OCI-M2 (cell line): Measurements from ENCODE around the gene RIPOR3.

Experiments
- DNase-seq: peaks from one replicate; lab custom pipeline; 2025; ENCODE audit not compliant: unreplicated experiment; lab: John Stamatoyannopoulos, UW

Gene RIPOR3

DNA sequence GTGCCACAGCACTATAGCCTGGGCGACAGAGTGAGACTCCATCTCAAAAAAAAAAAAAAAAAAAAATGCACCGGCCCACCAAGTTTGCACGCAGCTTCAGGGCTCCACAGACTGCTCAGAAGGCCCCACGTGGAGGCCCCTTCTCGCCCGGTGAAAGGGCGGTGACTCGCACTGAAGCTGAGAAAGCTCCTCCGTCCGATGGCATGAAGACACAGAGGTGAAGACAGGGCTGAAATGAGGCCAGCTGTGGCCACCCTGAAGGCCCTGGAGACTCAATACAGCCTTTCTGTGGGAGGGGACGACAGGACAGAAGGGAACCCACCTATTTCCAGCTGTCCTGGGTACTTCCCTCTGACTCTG is 97.1 kb downstream of the RIPOR3 start:
- DNase-seq, result no peak

DNA sequence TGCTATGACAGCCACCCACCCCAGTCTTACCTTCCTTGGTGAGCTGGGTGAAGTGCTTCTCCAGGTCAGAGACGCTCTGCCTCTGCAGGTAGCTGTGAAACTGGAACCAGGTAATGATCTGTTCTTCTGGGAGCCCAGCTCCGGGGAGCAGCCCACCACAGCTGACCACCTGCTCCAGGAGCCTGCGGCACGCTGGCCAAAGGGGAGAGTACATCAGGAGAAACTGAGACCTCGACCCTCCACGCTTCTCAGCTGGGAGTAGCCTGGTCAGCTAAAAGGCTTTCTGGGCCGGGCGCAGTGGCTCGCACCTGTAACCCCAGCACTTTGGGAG is 98.4 kb downstream of the RIPOR3 start:
- no peak for DNase-seq

DNA sequence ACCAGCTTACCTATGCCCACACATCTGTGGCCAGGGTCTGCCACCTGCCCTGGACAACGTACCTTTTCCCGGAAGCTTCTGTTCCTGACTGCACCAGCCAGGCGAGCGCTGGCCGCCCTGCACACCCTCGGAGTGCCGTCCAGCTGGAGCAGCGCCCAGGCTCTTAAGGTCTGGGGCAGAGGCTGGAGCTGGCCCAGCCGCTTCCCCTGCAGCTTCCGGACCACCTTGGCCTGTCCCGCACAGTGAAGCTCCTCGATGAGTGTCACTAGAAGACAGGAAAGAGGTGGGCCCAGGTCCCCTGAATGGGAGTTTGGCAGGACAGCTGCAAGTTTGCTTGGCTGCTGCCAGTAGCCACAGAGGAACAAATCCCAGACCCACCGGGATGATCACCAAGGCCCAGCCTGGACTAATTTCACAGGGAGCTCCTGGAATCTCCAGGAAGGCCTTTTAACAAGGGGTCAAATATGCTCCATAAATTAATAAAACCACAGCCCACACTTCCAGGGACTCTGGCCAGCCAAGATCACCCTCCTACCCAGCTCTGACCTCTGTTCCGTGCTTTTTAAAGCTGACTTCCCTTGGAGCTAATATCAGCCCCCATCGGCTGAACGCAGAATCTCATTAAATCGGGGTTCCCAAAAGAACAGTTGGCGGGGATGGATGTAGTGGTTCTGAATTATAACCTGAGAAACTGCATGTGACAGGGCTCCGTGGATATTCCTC is 98.9 kb downstream of the RIPOR3 start:
- DNase-seq, result no peak

DNA sequence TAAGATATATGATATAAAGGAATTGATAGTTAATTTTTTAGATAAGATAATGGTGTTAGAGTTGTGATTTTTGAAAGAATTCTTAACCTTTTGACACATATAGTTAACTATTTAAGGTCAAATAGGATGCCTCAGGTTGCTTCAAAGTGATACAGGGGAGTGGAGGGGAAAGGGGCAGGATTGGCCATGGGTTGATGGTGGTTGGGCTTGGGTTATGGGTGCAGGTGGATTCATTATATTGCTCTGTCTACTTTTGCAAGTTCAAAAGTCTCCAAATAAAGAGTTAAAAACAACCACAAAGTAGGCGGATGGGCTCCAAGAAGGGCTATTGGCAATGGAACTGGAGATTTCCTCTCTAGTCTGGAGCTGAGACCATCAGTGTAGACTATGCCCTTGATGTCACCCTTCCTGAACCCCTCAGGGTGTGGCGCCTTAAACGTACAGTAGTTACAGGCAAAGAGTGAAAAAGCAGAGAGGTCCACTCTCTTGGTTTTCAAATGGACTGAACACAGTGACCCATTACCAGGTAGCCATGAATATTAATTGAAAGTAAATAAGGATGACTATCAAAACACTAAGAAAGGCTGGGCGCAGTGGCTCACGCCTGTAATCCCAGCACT is 100.0 kb downstream of the RIPOR3 start:
- DNase-seq, result no peak

DNA sequence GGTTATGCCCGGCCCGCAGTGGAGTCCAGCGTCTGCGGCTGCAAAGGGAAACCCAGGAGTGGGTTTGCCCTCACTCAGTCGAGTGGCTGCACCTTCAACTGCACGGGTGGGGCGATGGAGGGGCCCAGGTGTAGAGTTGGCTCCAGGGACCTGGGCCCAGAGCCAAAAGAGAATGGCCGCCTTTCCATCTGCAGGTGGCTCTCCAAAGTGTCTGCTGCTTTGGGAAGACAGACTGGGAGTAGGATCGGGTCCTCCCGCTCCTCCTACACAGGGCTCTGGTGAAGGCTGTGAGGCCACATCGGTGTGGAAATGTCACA is 101.0 kb downstream of the RIPOR3 start:
- no peak for DNase-seq

DNA sequence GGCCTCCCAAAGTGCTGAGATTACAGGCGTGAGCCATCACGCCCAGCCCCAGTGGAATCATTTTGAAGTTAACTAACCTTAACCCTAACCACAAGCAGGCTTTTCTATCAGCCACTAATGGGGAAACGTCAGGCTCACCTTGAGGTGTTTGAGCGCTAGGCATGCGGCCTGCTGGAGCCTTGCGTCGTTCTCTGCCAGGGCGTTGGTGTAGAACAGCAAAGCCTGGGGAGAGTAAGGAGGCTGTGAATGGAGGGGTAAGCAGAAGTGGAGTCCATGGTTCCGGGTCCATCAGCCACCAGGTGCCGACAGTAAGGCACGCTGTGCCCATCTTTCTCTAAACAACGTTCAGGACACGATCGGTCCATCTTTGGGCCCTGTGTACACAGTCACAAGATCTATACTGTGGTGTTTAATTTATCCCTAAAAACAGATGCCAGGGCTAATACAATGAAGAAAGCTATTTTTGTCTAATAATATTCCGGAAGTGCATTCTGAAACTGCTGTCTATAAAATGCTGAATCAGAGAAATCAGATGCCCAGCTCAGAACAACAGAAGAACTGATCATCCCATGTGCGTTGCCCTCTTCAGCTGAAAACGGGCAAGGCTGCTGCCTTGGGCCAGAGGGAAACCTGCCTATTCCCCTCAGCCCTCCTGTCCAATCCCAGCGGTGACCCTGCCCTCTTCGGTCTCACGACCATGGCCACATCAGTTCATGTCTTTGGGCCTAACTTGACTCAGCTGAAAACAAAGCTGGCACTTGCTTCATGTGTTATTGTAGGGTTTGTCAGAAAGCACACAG is 101.6 kb downstream of the RIPOR3 start:
- no peak for DNase-seq

DNA sequence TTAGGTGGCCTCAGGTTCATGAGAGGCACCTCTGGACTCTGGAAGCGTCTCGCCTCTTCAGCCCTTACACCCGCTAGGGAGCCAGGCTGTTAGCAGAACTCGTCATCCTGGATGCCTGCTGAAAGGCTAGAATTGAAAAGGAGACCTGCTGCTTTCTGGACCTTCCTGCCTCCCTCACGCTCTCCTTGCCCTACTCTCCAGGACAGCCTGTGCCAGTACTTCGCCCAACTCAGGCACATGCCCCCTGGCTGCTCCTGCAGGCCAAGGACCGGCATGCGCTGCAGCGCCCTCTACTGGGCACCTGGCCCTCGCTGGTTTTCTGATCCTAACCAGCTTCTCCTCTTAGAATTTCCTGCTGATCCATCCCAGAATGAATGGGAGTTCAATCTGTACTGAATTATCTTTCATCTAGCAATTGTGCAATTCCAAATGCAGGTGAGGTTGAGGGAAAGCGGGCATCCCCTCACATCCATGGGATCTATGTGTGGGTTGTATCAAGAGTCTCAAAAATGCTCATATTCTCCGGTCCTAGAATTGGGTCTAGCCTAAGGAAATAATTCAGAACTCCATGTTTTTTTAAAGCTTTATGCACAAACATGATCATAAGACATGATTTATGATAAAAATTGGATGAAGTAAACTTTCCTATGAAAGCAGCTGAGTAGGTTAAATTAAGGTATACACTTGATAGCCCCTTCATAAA is 103.2 kb downstream of the RIPOR3 start:
- peak; percentile 39 for DNase-seq

DNA sequence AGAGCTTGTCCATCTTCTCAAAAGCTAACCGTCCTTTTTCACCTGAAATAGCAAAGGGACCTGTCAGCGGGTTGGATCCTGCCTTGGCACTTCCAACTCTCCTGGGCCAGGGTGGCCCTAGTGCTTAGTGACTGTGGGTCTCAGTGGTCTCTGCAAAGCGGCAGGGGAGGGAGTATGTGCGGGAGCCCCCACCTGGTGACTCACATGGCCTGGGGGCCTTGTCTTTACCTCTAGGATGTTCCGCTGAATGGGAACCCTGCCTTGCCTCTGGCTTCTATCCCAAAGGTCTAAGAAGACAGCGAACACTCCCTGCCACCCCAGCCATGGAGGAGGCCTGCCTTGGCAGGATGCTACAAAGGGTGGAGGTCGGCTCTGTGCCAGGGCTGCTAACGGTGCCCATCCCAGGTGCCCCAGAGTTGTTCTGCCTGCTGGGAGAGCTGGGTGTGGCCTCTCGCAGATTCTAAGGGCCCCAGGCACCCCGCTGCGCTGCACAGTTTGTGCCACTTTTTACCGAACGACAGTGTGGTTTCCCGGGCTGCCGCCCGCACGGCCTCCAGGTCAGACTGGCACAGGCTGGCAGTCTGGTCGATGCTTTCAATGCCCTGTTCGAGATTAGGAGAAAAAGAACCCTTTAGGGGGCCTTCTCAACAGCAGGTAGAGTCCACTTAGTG is 103.9 kb downstream of the RIPOR3 start:
- DNase-seq, result no peak

DNA sequence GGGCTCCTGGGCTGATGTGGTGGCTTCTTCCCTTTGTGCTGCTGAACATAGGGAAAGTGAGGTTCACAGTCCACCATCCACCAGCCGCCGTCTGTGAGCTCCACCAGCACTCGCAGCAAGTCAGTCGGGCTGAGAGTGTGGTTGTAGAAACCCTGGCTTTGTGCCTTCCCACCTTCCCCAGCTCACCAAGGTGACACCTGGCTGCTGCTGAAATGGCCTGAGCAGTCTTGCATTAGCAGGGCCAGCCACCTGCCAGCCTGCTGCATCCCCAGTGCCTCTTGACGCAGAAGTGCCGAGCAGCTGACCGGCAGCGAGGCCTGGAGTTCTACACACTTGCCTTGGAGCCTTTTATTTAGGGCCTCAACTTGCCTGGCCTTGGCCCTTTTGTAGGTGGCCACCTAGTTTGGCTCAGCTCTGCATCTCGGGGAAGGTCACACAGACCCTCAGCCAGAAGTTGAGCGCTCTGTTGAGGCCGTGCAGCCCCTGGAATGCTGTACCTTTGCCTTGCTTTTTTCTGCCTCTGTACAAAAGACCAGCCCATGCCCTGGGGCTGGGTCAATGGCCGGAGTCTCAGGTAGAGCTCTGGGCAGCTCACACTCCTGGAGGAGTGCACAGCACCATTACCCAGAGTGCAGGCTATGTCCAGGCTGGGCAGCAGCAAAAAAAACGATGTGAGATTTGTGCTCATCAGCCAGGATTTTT is 104.7 kb downstream of the RIPOR3 start:
- DNase-seq, result no peak

DNA sequence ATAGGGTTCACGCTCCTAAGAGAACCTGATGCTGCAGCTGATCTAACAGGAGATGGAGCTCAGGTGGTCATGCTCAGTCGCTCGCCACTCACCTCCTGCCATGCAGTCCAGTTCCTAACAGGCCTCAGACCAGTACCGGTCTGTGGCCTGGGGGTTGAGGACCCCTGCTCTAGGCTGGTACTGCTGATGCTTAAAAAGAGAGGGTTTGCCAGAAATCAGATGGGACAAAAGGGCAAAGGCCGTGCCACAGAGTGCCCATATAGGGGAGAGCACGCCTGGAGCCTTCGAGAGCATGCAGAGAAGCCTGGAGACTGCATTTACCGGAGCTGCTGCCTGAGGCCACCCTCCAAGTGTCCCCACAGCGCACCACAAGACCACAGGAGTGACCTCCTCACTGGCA is 105.7 kb downstream of the RIPOR3 start:
- DNase-seq, result no peak

DNA sequence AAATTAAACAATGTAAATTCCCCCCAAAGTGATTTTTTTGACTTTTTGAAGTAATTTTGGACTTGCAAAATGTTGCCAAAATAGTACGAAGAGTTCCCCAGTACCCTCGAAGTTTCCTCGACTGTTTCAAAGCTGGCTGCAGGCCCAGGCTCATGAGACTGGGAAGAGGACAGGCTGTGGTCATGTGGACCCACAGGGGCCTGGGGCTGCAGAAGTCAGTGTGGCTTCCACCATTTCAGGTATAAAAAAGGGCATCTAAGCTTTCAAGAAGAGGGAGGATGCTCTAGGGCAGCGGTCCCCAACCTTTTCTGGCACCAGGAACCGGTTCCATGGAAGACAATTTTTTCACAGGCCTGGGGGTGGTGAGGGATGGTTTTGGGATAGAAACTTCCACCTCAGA is 106.1 kb downstream of the RIPOR3 start:
- DNase-seq, result no peak

DNA sequence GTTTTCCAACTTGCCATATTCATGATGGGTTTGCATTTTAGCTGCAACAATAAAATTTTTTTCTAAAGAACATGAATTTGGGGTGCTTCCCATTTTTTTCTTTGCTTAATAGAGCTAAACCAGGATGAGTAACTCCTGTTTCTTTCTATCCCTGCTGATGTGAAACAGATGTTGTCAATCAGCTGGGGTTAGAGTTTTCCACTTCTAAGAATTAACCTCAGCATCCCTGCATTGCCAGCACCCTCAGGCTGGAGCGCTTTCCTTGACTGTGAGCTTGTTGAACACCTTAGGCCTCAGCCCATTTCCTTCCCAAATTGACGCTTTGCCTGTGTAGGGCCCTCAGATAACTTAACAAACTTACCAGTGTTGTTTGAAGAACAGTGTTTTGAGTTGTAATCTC is 106.7 kb downstream of the RIPOR3 start:
- no peak for DNase-seq

DNA sequence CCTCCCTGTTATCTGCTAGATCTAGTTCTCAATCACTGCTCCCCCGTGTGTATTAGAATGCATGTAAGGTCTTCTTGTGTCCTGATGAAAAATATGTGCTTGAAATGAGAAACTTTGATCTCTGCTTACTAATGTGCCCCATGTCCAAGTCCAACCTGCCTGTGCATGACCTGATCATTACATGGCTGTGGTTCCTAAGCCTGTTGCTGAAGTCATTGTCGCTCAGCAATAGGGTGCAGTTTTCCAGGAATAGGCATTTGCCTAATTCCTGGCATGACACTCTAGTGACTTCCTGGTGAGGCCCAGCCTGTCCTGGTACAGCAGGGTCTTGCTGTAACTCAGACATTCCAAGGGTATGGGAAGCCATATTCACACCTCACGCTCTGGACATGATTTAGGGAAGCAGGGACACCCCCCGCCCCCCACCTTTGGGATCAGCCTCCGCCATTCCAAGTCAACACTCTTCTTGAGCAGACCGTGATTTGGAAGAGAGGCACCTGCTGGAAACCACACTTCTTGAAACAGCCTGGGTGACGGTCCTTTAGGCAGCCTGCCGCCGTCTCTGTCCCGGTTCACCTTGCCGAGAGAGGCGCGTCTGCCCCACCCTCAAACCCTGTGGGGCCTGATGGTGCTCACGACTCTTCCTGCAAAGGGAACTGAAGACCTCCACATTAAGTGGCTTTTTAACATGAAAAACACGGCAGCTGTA is 107.7 kb downstream of the RIPOR3 start:
- no peak for DNase-seq

DNA sequence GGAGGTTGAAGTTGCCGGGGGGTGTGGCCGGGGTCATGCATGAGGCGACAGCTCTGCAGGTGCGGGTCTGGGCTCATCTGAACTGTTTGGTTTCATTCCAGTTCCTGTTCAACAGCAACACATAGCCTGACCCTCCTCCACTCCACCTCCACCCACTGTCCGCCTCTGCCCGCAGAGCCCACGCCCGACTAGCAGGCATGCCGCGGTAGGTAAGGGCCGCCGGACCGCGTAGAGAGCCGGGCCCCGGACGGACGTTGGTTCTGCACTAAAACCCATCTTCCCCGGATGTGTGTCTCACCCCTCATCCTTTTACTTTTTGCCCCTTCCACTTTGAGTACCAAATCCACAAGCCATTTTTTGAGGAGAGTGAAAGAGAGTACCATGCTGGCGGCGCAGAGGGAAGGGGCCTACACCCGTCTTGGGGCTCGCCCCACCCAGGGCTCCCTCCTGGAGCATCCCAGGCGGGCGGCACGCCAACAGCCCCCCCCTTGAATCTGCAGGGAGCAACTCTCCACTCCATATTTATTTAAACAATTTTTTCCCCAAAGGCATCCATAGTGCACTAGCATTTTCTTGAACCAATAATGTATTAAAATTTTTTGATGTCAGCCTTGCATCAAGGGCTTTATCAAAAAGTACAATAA is 108.6 kb downstream of the RIPOR3 start:
- no peak for DNase-seq

DNA sequence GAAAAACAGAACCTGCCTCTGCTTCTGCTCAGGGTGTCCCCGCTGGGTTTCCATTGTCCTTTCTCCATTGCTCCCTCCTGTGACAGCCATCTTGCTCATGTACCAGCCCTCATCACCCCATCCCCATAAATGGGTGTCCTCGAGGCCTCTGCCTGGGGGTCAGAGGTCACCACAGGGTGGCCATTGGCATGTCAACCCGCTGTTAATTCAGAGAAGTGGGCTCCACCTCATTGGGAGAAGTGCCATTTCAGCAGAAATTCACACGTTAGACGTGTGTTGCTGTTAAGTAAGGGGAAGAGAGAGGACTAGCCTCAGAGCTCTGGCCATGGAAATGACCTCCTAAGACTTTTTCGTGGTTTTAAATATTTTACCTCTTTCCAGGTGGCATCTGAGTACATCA is 109.2 kb downstream of the RIPOR3 start:
- DNase-seq, result no peak

DNA sequence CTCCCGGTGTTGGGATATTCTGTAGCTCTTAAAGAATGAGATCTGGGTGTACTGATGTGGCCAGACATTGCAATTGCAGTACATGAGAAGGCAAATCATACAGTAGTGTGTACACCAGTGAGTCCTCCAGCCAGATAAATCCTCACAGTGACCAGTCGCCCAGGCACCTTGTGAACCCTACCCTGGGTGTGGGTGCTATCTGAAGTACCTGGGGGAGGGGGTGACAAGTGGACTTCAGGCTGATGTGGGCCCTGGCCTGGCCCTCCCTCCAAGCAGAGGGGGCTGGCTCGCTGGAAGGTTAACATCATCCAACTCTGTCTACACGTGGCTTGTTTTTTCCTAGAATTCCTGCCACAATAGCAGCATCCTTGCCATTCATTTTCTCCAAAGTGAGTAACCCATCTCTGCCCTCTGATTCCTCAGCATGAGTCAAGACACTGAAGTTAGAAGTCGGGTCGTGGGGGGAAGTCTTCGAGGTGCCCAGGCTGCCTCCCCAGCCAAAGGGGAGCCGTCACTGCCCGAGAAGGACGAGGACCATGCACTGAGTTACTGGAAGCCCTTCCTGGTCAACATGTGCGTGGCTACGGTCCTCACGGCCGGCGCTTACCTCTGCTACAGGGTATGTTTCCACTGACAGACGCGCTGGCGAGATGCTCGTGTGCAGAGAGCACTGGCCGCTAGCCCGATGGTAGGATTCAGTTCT is 110.3 kb downstream of the RIPOR3 start:
- no peak for DNase-seq

DNA sequence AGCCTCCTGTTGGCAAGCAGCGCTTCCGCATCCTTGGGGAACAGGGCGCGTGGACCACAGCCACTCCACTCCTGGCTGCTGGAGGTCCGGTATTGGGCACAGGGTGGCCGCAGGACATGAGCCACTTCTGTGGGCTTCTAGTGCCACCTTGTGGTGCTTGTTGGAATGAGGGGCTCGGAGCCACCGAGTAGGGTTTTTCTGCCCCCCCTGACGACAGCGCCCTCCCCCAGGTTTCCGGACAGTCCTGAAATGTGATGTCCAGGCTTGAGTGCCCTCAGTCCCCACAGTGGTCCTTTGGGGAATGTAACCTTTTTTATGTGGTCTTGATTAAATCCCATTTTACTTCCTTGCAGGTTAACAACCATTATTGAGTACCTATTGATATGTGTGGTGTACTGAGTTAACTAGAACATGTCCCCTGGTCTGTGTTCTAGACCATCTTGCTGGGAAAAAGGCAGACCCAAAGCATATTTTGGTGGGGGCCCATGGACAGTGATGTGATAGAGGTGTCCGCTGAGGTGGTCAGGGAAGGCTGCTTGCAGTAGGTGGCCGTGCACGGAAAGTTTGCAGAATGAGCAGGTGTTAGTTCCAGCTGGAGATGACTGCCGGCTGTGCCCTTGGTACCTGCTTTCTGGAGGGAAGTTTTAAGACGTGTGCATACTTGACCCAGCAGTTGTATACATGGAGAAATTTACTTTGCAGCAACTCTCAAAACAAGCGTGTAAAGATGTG is 111.2 kb downstream of the RIPOR3 start:
- no peak for DNase-seq

DNA sequence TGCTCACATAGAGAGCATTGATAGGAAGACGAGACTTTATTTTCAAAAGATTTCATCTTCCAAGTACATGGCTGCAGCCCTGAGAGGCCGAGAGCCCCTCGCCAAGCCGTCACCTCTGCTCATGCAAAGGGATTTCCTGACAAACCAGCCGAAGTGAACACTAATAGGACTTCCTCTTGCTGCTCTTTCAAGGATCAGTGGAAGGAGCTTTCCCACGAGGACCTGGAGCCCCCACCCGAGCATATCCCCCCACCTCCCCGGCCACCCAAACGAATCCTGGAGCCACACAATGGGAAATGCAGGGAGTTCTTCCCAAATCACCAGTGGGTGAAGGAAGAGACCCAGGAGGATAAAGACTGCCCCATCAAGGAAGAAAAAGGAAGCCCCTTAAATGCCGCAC is 111.8 kb downstream of the RIPOR3 start:
- DNase-seq, result no peak
